Fibroblast of the aortic adventitia (primary cell): ENCODE data around the gene ASB10. TPM values are rescaled to one million over a fixed set of nuclear protein-coding genes. Genes with fewer than 3 reads are reported as not detected.

Source experiments
- DNase-seq: peaks from one replicate; pipeline ENCODE4 v3.0.0-alpha.2; 2010; ENCODE audit warnings: low read depth
- H3K4me3 ChIP-seq: 2 replicates; pipeline ENCODE4 v1.5.1; 2011; ENCODE audit warnings: low read depth, mild to moderate bottlenecking, control low read depth, low read length, moderate library complexity
- CTCF ChIP-seq: IDR thresholded peaks from 2 replicates; pipeline ENCODE4 v1.5.1; 2011; ENCODE audit warnings: mild to moderate bottlenecking, low read length, control low read depth, inconsistent platforms; ENCODE audit not compliant: insufficient read depth
- total RNA-seq: library from RNA; depleted of rRNA; stranded (reverse); fragments of >200 nt; gene quantifications from 2 replicates; pipeline ENCODE4 v1.2.3, GENCODE V29; 2012; ENCODE audit warnings: low replicate concordance

ASB10 gene
- total RNA-seq, 1 donor, result not detected

GRCh38 chr7:151231080-151231479 is 44.0 kb upstream of the ASB10 start:
- no peak overlapping the region for H3K4me3 ChIP-seq
- DNase-seq, result no peak
- TF ChIP-seq CTCF, result no peak

DNA sequence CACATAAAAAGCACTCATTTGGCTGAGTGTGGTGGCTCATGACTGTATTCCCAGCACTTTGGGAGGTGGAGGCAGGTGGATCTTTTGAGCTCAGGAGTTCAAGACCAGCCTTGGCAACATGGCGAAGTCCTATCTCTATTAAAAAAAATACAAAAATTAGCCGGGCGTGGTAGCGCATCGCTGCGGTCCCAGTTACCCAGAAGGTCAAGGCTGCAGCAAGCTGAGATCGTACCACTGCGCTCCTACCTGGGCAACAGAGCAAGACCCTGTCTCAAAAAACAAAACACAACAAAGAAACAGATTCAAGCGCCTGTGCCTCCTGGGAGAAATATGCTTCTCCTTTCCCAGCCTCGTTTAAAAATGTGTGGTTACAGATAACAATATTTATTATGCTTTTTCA is 42.2 kb upstream of the ASB10 start:
- no peak for TF ChIP-seq CTCF
- DNase-seq, result no peak
- H3K4me3 ChIP-seq, result no peak overlapping the region

DNA sequence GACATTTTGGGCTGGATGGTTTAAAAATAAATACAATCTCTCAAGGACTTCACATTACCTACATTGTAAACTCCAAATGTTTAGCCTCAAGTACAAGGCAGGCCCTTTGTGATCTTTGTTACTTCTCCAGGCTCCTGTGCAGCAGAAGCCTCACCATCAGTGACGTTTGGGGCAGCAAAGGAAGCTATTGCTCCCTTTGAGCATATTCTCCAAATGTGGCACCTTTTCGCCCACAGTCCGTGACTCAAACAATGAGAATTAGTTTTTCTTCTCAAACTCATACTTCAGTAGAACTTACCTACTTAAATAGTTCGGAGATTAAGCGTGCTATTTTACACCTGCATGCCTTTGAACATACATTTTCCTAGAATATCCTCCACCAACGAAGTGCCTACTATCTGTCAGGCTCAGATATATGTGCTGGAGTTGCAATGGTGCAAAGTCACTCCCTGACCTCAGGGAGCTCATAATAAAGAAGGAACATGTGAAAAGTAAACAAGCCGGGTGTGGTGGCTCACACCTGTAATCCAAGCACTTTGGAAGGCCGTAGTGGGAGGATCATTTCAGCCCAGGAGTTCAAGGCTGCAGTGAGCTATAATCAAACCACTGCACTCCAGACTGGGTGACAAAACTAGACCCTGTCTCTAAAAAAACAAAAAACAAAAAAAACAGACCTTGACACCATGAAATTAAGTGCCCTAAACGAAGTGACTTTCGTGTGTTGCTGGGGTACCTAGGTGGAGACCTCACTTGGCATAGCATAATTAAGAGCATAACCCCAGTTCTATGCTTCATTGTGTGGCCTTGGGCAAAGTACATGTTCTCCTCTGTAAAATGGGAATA is 41.2 kb upstream of the ASB10 start:
- TF ChIP-seq CTCF, result no peak
- no peak for DNase-seq
- peak overlapping the region; percentile 82 for H3K4me3 ChIP-seq

DNA sequence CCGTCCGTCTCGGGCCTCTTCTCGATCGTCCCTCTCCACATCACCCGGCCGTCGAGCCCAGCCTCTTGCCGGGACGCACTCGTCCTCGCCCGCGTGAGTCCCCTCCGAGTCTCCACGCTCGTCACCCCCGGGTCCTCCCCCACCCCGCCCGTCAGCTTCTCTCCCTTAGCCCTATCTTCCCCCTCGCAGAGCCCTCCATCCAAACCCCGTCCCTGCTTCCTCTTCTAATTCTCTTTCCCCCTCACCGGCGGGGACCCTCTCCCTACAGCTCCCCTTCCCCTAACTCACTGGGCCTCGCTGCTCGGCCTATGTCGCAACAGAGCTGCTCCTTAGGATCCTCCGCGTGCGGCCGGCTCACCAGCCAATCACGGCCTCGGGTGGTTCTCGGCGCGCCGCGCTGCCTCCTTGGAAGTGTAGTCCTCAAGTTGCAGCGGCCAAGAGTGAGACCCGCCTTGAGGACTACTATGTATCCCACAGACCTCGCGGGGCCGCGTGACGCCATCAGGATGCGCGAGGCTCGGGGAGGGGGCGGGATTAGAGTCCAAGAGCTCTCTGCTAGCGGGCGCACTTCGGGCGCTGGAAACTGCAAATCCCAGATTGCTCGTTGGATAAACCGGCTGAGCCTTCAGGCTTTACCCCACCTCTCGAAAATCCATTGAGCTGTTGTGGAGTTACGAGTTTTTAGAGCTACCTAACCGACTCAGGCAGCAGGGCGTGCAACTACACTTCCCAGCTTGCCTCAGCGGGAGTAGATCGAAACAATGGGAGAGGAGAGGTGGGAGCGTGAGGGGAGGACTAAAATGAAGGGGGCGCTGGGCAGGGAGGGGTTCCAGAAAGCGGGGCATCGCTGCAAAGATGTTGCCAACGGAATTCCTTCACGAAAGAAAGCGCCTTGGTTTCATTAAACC is 40.1 kb upstream of the ASB10 start, which contains the start of gene ABCF2:
TSS of gene ABCF2 (minus strand) at position 331 of the 908 bp plus-strand sequence. CDS start 747 bp downstream, outside the sequence.
- DNase-seq, result peak; percentile 99
- no peak for TF ChIP-seq CTCF
- H3K4me3 ChIP-seq, result peak within 1 kb of the TSS; percentile 90

- TF ChIP-seq CTCF, result no peak
- H3K4me3 ChIP-seq, result peak overlapping the region; percentile 90
- no peak for DNase-seq
Measured at GRCh38 chr7:151226560-151226874, 39.5 kb upstream of the ASB10 start.

DNA sequence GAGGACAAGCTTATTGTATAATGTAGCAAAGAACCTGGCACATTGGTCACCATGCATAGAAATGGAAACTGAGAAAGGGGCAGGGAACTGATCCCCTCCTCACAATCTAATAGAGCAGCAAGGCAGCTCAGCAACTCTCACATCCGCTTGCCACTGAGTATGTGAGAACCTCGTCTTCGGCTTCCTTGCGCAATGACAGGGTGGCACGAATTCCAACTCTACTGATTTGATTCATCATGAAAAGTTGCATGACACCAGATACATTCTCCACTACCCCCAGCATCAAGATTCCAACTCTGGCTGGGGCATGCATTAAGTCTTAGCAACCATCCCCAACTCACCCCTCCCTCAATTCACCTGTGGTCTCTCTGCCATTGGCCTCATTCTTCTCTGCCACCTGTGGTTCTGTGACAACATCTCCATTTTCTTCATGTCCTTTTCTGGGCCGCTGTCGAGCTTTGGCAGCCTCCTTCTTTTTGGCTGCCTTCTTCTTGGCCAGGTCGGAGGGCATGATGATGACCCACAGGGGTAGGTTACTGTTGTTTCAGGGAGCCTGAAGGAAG is 39.0 kb upstream of the ASB10 start:
- TF ChIP-seq CTCF, result no peak
- DNase-seq, result no peak

More for the DNA sequence above, 39.0 kb upstream of the ASB10 start:
- peak overlapping the region; percentile 90 for H3K4me3 ChIP-seq
